GM12878 (cell line): ENCODE results near the gene RRAGA. TPM values are rescaled to one million over a fixed set of nuclear protein-coding genes. Genes with fewer than 3 reads are reported as not detected.

Source experiments
- ATAC-seq: fragments of 200-7000 bp; cut with Tn5 transposase; 3 replicates; pipeline ENCODE4 v1.9.1; 2020; ENCODE audit warnings: mild to moderate bottlenecking, moderate library complexity
- BruUV-seq: library from RNA; stranded (reverse); fragments of 400-500 nt; replicated peaks from 2 replicates; lab custom pipeline; 2021; lab: Mats Ljungman, UMichigan
- CTCF ChIA-PET: fragments of 300-600 bp; sonication (Branson Sonifier 250); formaldehyde crosslinking; extraction: SDS; loops from one replicate; lab custom pipeline; 2021; ENCODE audit warnings: inconsistent platforms; lab: Yijun Ruan, JAX
- POLR2A ChIA-PET: fragments of 350-600 bp; formaldehyde crosslinking; extraction: SDS; loops from one replicate; lab custom pipeline; 2021; ENCODE audit warnings: inconsistent platforms; lab: Charles Lee
- RAD21 ChIA-PET: fragments of 300-600 bp; sonication (Branson Sonifier 250); formaldehyde crosslinking; loops from one replicate; lab custom pipeline; 2023; ENCODE audit warnings: antibody characterized with exemption; ENCODE audit not compliant: unreplicated experiment; lab: Charles Lee
- SMC1A ChIA-PET: fragments of 300-600 bp; sonication (Branson Sonifier 250); formaldehyde crosslinking; loops from one replicate; lab custom pipeline; 2023; ENCODE audit not compliant: unreplicated experiment, uncharacterized antibody; lab: Charles Lee
- DNase-seq: peaks from one replicate; pipeline ENCODE4 v3.0.0-alpha.2; 2011; ENCODE audit warnings: low read depth, low spot score
- FAIRE-seq: peaks from 3 replicates; lab custom pipeline; 2011; peaks lifted over from hg19 to GRCh38; lab: Jason Lieb, UNC
- H2AFZ ChIP-seq: 2 replicates; pipeline ENCODE4 v1.6.0; 2011; ENCODE audit warnings: low read depth, low read length, control low read depth; ENCODE audit not compliant: control insufficient read depth
- H3K27ac ChIP-seq: 2 replicates; pipeline ENCODE4 v1.5.1; 2011; ENCODE audit warnings: control low read depth; ENCODE audit not compliant: control insufficient read depth, insufficient read depth
- H3K27me3 ChIP-seq, 2 experiments: replicated peaks in 1 of 2; 2 replicates each; pipeline versions ENCODE4 v1.6.0 to v1.6.1; 2011; ENCODE audit warnings: low read length in 1 of 2; ENCODE audit not compliant: control insufficient read depth in 2 of 2, insufficient read depth in 2 of 2
- H3K36me3 ChIP-seq, 2 experiments: 2 replicates each; pipeline ENCODE4 v1.5.1; 2011; ENCODE audit warnings: low read length in 1 of 2; ENCODE audit not compliant: control insufficient read depth in 2 of 2, insufficient read depth in 2 of 2
- H3K4me1 ChIP-seq: 2 replicates; pipeline ENCODE4 v1.6.1; 2011; ENCODE audit warnings: mild to moderate bottlenecking, low read length, moderate library complexity, mixed read lengths; ENCODE audit not compliant: control insufficient read depth, insufficient read depth
- H3K4me2 ChIP-seq: 2 replicates; pipeline ENCODE4 v1.6.0; 2011; ENCODE audit warnings: control low read depth; ENCODE audit not compliant: control insufficient read depth, insufficient read depth
- H3K4me3 ChIP-seq: fragments of 200-600 bp; sonication (generic); 2 replicates; pipeline ENCODE4 v1.5.1; 2016
- H3K79me2 ChIP-seq: 2 replicates; pipeline ENCODE4 v1.6.0; 2011; ENCODE audit warnings: low read length; ENCODE audit not compliant: control insufficient read depth, insufficient read depth
- H3K9ac ChIP-seq: 2 replicates; pipeline ENCODE4 v1.8.0; 2011; ENCODE audit warnings: low read length, control low read depth, mixed read lengths; ENCODE audit not compliant: control insufficient read depth, insufficient read depth
- H3K9me3 ChIP-seq: replicated peaks from 3 replicates; pipeline ENCODE4 v1.5.1; 2011; ENCODE audit warnings: mild to moderate bottlenecking, low read length; ENCODE audit not compliant: control insufficient read depth, insufficient read depth
- H4K20me1 ChIP-seq: 2 replicates; pipeline ENCODE4 v1.6.0; 2011; ENCODE audit not compliant: control insufficient read depth, insufficient read depth
- ASH2L ChIP-seq: fragments of 300-600, 200-600 bp; sonication (generic); IDR thresholded peaks from 2 replicates; pipeline ENCODE4 v1.6.1; 2017; ENCODE audit warnings: low read depth, mild to moderate bottlenecking, borderline replicate concordance
- CREB1 ChIP-seq: IDR thresholded peaks from 2 replicates; pipeline ENCODE4 v1.6.1; 2012; ENCODE audit warnings: low read depth, mild to moderate bottlenecking, inconsistent platforms
- HCFC1 ChIP-seq: fragments of 150-350 bp; IDR thresholded peaks from 2 replicates; pipeline ENCODE4 v1.6.1; 2014; ENCODE audit warnings: low read length
- KAT2A ChIP-seq: conservative IDR thresholded peaks from 2 replicates; pipeline ENCODE4 v1.6.1; 2011; ENCODE audit warnings: low read depth, low read length; ENCODE audit not compliant: control insufficient read depth
- NFIC ChIP-seq: IDR thresholded peaks from 2 replicates; pipeline ENCODE4 v1.6.1; 2012; ENCODE audit warnings: low read depth, mild to moderate bottlenecking, inconsistent platforms, low read length, moderate library complexity
- NR2F1 ChIP-seq: fragments of 450-650 bp; conservative IDR thresholded peaks from 2 replicates; pipeline ENCODE4 v1.6.1; 2017; ENCODE audit warnings: mild to moderate bottlenecking
- PAX5 ChIP-seq: IDR thresholded peaks from 2 replicates; pipeline ENCODE4 v1.6.1; 2011; ENCODE audit warnings: low read depth, low read length, borderline replicate concordance
- RAD21 ChIP-seq: IDR thresholded peaks from 2 replicates; pipeline ENCODE4 v1.6.1; 2011; ENCODE audit warnings: mild to moderate bottlenecking, low read depth, low read length, moderate library complexity; ENCODE audit not compliant: insufficient read depth
- RUNX3 ChIP-seq: IDR thresholded peaks from 2 replicates; pipeline ENCODE4 v1.6.1; 2012; ENCODE audit warnings: low read length, inconsistent platforms
- SIX5 ChIP-seq: IDR thresholded peaks from 2 replicates; pipeline ENCODE4 v1.6.1; 2011; ENCODE audit warnings: mild to moderate bottlenecking, low read depth, low read length, moderate library complexity; ENCODE audit not compliant: severe bottlenecking
- TCF12 ChIP-seq: IDR thresholded peaks from 2 replicates; pipeline ENCODE4 v1.6.1; 2011; ENCODE audit warnings: low read depth, mild to moderate bottlenecking, low read length
- YY1 ChIP-seq: IDR thresholded peaks from 2 replicates; pipeline ENCODE4 v1.6.1; 2011; ENCODE audit warnings: low read depth, mild to moderate bottlenecking, low read length
- ZNF274 ChIP-seq: IDR thresholded peaks from one replicate; pipeline ENCODE4 v1.8.0; 2011; ENCODE audit not compliant: insufficient read length, insufficient read depth
- WGBS: methylation state at CpG from one replicate; pipeline ENCODE4 v1.1.6; 2016; ENCODE audit warnings: low lambda C conversion rate; ENCODE audit not compliant: insufficient replicate concordance, insufficient coverage; ENCODE audit errors: missing lambda C conversion rate; 5-methylcytosine and 5-hydroxymethylcytosine counted together
- in situ Hi-C: fragments of 300-500 bp; cut with MboI; formaldehyde crosslinking; loops from 9 replicates; pipeline ENCODE4 v1.14.3; 2018; ENCODE audit warnings: mixed read lengths
- intact Hi-C: fragments of 100-400 bp; cut with micrococcal nuclease; formaldehyde crosslinking; loops from one replicate; pipeline ENCODE4 v1.14.2; 2022; ENCODE audit not compliant: unreplicated experiment
- polyA plus RNA-seq, 11 experiments: library from polyadenylated mRNA; depleted of rRNA in 4 of 11; unstranded in 6 of 11; stranded (reverse) in 5 of 11; fragments of >200 nt; fragmentation: Nextera tagmentation in 4 of 11; fragmentation: Illumina TruSeq in 1 of 11; extraction: Ambion mirVana in 4 of 11; extraction: Trizol in 1 of 11; gene quantifications; 1 replicate in 1 of 11; 2 replicates in 10 of 11; pipeline versions ENCODE4 v1.2.1 to v1.2.3, GENCODE V29; 2011 to 2016; ENCODE audit warnings: inconsistent platforms in 2 of 11, missing spikeins in 2 of 11, low read depth in 1 of 11
- total RNA-seq, 4 experiments: library from RNA; depleted of rRNA in 3 of 4; stranded (reverse); fragments of >200 nt in 3 of 4; fragmentation: Illumina TruSeq in 1 of 4; extraction: Trizol in 1 of 4; gene quantifications; 2 replicates each; pipeline versions ENCODE4 v1.2.1 to v1.2.3, GENCODE V29; 2013 to 2021
- TF ChIP-seq, protein P1 (sequence below): fragments of 450-650 bp; IDR thresholded peaks from 2 replicates; pipeline ENCODE4 v1.6.1; 2018; ENCODE audit warnings: borderline replicate concordance, mild to moderate bottlenecking; ENCODE audit not compliant: partially characterized antibody
- TF ChIP-seq, protein P2 (sequence below): fragments of 450-650 bp; formaldehyde crosslinking; IDR thresholded peaks from 2 replicates; pipeline ENCODE4 v1.4.0; 2022; ENCODE audit warnings: mild to moderate bottlenecking, moderate library complexity
- TF ChIP-seq, protein P3 (sequence below): IDR thresholded peaks from 2 replicates; pipeline ENCODE4 v1.6.1; 2011; ENCODE audit warnings: mild to moderate bottlenecking, low read depth, low read length, moderate library complexity; ENCODE audit not compliant: insufficient replicate concordance

RRAGA gene
- total and polyA plus RNA-seq, 10 of the 15 experiments (the other 5 are each of a cell fraction or from before 2014, with no cell fraction given) = 10.1 to 74.6 (median 37.9) TPM

DNA sequence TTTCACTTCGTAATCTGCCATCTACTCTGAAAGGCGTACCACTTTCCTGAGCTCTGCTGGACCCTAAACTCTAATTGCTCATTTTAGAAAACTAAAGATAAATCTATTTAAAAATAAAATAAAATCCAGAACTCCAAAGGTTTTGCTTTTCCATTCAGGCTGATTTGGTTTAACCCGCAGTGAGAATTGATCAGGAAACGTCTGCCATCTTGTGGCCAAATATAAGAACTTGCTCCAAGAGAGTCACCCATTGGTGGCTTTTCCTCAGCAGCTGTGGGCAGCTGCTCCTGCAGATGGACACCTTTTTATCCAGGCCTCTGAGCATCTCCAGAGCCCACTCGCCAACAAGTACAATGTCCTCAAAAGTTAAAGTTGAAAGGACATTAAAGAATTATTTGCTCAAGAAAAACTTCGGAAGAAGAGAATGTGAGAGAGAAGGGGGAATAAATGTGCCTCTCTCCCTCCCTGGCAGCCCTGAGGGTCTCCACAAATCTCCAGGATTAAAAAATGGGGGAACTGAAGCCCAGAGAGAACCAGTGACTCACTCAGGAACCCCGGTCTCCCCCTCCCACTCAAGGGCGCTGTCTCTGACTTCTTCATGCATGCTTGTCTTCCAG, 20.3 kb upstream of the RRAGA start:
- H3K4me2 ChIP-seq = no peak overlapping the region
- ChIA-PET CTCF (interaction anchor here (0.6 to 5.4 kb wide), 23 partner anchors 11 to 1491 kb away, joined by 3 to 70 read pairs (median 4); no protein-coding TSS in a partner anchor), RAD21 (interaction anchor here (0.8 to 5.2 kb wide), 6 partner anchors 20 to 775 kb away, joined by 3 to 38 read pairs (median 4); partner anchors contain the start of gene RRAGA), SMC1A (interaction anchor here (0.6 to 4.8 kb wide), 15 partner anchors 21 to 777 kb away, joined by 3 to 30 read pairs (median 4); partner anchors contain the start of gene RRAGA), POLR2A (no interaction called here)
- peak; percentile 92 for FAIRE-seq
- intact Hi-C loops = loop anchor here (1.0 to 10.0 kb wide), 4 partner anchors 204 to 774 kb away; no protein-coding TSS in a partner anchor
- no peaks in the 10 kb centered on the region for H3K36me3 ChIP-seq
- no peaks in the 10 kb centered on the region for H3K79me2 ChIP-seq
- DNase-seq = no peak
- in situ Hi-C loops = loop anchor here (5.0 to 25.0 kb wide), 2 partner anchors 767 to 1217 kb away; no protein-coding TSS in a partner anchor
- no peak overlapping the region for H3K9ac ChIP-seq
- no peaks in the 10 kb centered on the region for H4K20me1 ChIP-seq
- BruUV-seq = no TSS peak
- H3K27ac ChIP-seq = no peak overlapping the region
- no peaks in the 10 kb centered on the region for H3K27me3 ChIP-seq
- no peak overlapping the region for H3K4me3 ChIP-seq
- peaks cover 3% of the 10 kb centered on the region; the same call in 1 of the 2 replicates for H3K4me1 ChIP-seq
- ATAC-seq = peak; percentile 87
- WGBS = 18% methylated on average over 8 of the region's 8 CpGs
- no peak overlapping the region for H2AFZ ChIP-seq
- no peaks in the 10 kb centered on the region for H3K9me3 ChIP-seq
- TF ChIP-seq SIX5 (no peak), NFIC (no peak), NR2F1 (no peak), HCFC1 (no peak), PAX5 (no peak), ASH2L (no peak), RUNX3 (0 out of 2 replicates have a peak, but pooled peaks have one; percentile 15), KAT2A (no peak), TCF12 (0 out of 2 replicates have a peak, but pooled peaks have one; percentile 8), ZNF274 (no peak), RAD21 (peak; percentile 88), YY1 (peak; percentile 46; the same call in 1 of the 2 replicates), CREB1 (no peak)
- TF ChIP-seq, protein P1, sequence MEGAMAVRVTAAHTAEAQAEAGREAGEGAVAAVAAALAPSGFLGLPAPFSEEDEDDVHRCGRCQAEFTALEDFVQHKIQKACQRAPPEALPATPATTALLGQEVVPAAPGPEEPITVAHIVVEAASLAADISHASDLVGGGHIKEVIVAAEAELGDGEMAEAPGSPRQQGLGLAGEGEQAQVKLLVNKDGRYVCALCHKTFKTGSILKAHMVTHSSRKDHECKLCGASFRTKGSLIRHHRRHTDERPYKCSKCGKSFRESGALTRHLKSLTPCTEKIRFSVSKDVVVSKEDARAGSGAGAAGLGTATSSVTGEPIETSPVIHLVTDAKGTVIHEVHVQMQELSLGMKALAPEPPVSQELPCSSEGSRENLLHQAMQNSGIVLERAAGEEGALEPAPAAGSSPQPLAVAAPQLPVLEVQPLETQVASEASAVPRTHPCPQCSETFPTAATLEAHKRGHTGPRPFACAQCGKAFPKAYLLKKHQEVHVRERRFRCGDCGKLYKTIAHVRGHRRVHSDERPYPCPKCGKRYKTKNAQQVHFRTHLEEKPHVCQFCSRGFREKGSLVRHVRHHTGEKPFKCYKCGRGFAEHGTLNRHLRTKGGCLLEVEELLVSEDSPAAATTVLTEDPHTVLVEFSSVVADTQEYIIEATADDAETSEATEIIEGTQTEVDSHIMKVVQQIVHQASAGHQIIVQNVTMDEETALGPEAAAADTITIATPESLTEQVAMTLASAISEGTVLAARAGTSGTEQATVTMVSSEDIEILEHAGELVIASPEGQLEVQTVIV = no peak
- TF ChIP-seq, protein P2, sequence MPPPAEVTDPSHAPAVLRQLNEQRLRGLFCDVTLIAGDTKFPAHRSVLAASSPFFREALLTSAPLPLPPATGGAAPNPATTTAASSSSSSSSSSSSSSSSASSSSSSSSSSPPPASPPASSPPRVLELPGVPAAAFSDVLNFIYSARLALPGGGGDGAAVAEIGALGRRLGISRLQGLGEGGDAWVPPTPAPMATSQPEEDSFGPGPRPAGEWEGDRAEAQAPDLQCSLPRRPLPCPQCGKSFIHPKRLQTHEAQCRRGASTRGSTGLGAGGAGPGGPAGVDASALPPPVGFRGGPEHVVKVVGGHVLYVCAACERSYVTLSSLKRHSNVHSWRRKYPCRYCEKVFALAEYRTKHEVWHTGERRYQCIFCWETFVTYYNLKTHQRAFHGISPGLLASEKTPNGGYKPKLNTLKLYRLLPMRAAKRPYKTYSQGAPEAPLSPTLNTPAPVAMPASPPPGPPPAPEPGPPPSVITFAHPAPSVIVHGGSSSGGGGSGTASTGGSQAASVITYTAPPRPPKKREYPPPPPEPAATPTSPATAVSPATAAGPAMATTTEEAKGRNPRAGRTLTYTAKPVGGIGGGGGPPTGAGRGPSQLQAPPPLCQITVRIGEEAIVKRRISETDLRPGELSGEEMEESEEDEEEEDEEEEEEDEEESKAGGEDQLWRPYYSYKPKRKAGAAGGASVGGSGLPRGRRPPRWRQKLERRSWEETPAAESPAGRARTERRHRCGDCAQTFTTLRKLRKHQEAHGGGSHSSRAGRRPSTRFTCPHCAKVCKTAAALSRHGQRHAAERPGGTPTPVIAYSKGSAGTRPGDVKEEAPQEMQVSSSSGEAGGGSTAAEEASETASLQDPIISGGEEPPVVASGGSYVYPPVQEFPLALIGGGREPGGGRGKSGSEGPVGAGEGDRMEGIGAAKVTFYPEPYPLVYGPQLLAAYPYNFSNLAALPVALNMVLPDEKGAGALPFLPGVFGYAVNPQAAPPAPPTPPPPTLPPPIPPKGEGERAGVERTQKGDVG (CRISPR knock-in tag) = no peak
- TF ChIP-seq, protein P3, sequence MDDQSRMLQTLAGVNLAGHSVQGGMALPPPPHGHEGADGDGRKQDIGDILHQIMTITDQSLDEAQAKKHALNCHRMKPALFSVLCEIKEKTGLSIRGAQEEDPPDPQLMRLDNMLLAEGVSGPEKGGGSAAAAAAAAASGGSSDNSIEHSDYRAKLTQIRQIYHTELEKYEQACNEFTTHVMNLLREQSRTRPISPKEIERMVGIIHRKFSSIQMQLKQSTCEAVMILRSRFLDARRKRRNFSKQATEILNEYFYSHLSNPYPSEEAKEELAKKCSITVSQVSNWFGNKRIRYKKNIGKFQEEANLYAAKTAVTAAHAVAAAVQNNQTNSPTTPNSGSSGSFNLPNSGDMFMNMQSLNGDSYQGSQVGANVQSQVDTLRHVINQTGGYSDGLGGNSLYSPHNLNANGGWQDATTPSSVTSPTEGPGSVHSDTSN = no peak
